Neural cell (in vitro differentiated cells): ENCODE measurements around the gene HS1BP3. TPM values are rescaled to one million over a fixed set of nuclear protein-coding genes. Genes with fewer than 3 reads are reported as not detected.

Experiments used
- H2AFZ ChIP-seq: fragments of 200-600, 300-800 bp; sonication (generic), shearing (Covaris generic); 2 replicates; pipeline ENCODE4 v1.6.0; 2014; ENCODE audit warnings: low read depth, mild to moderate bottlenecking, antibody characterized with exemption, low read length, moderate library complexity
- H3F3A ChIP-seq: fragments of 200-600 bp; shearing (Covaris generic); 2 replicates; pipeline ENCODE4 v1.6.1; 2016; ENCODE audit warnings: mild to moderate bottlenecking, moderate library complexity, mixed read lengths, antibody characterized with exemption, low read length; ENCODE audit not compliant: insufficient read depth, poor library complexity, severe bottlenecking
- H3K27ac ChIP-seq: fragments of 200-600, 300-800 bp; sonication (generic), shearing (Covaris generic); 2 replicates; pipeline ENCODE4 v1.5.1; 2014; ENCODE audit warnings: mild to moderate bottlenecking, low read length, moderate library complexity
- H3K27me3 ChIP-seq: fragments of 300-800, 200-600 bp; sonication (generic), shearing (Covaris generic); 2 replicates; pipeline ENCODE4 v1.6.0; 2014; ENCODE audit warnings: mild to moderate bottlenecking, low read depth, low read length, moderate library complexity; ENCODE audit not compliant: insufficient read depth
- H3K36me3 ChIP-seq: fragments of 300-800, 200-600 bp; sonication (generic), shearing (Covaris generic); 2 replicates; pipeline ENCODE4 v1.5.1; 2014; ENCODE audit warnings: mild to moderate bottlenecking, antibody characterized with exemption, low read length, moderate library complexity; ENCODE audit not compliant: insufficient read depth
- H3K4me2 ChIP-seq: fragments of 300-800, 200-600 bp; sonication (generic), shearing (Covaris generic); 2 replicates; pipeline ENCODE4 v1.6.0; 2014; ENCODE audit warnings: mild to moderate bottlenecking, low read length
- H3K4me3 ChIP-seq: fragments of 300-800, 200-600 bp; sonication (generic), shearing (Covaris generic); 2 replicates; pipeline ENCODE4 v1.5.1; 2014; ENCODE audit warnings: mild to moderate bottlenecking, low read length, moderate library complexity
- H3K79me2 ChIP-seq: fragments of 200-600 bp; shearing (Covaris generic); replicated peaks from 2 replicates; pipeline ENCODE4 v1.6.0; 2014; ENCODE audit warnings: mild to moderate bottlenecking, low read length, moderate library complexity; ENCODE audit not compliant: insufficient read depth
- H3K9ac ChIP-seq: fragments of 300-800, 200-600 bp; sonication (generic), shearing (Covaris generic); 2 replicates; pipeline ENCODE4 v1.6.1; 2016; ENCODE audit warnings: mild to moderate bottlenecking, low read length, mixed read lengths
- H3K9me2 ChIP-seq: fragments of 200-600 bp; shearing (Covaris generic); 2 replicates; pipeline ENCODE4 v1.6.1; 2016; ENCODE audit warnings: mild to moderate bottlenecking, low read length, mixed read lengths; ENCODE audit not compliant: insufficient read depth
- H3K9me3 ChIP-seq: fragments of 200-600, 300-800 bp; sonication (generic), shearing (Covaris generic); 2 replicates; pipeline ENCODE4 v1.6.1; 2016; ENCODE audit warnings: mild to moderate bottlenecking, mixed run types, low read length, moderate library complexity, mixed read lengths
- H4K20me1 ChIP-seq: fragments of 200-600 bp; shearing (Covaris generic); 2 replicates; pipeline ENCODE4 v1.6.1; 2016; ENCODE audit warnings: mild to moderate bottlenecking, mixed run types; ENCODE audit not compliant: insufficient read depth
- CTCF ChIP-seq: fragments of 450-650 bp; IDR thresholded peaks from 2 replicates; pipeline ENCODE4 v1.5.1; 2014; ENCODE audit warnings: antibody characterized with exemption, mild to moderate bottlenecking, moderate library complexity; ENCODE audit not compliant: poor library complexity, severe bottlenecking
- EP300 ChIP-seq: fragments of 450-650 bp; conservative IDR thresholded peaks from 2 replicates; pipeline ENCODE4 v1.6.1; 2014; ENCODE audit warnings: antibody characterized with exemption, mild to moderate bottlenecking, moderate library complexity; ENCODE audit not compliant: poor library complexity, severe bottlenecking
- EZH2 ChIP-seq: fragments of 200-600, 300-800 bp; shearing (Covaris generic), sonication (generic); IDR thresholded peaks from 2 replicates; pipeline ENCODE4 v1.6.1; 2014; ENCODE audit warnings: antibody characterized with exemption, low read length, borderline replicate concordance, mild to moderate bottlenecking; ENCODE audit not compliant: insufficient read depth, poor library complexity, severe bottlenecking
- MXI1 ChIP-seq: fragments of 450-650 bp; conservative IDR thresholded peaks from 2 replicates; pipeline ENCODE4 v1.6.1; 2014; ENCODE audit warnings: antibody characterized with exemption, mild to moderate bottlenecking; ENCODE audit not compliant: poor library complexity, severe bottlenecking
- POLR2AphosphoS5 ChIP-seq: IDR thresholded peaks from 2 replicates; pipeline ENCODE4 v1.6.1; 2012
- RAD21 ChIP-seq: fragments of 450-650 bp; conservative IDR thresholded peaks from 2 replicates; pipeline ENCODE4 v1.6.1; 2014; ENCODE audit warnings: antibody characterized with exemption, mild to moderate bottlenecking, moderate library complexity
- SMC3 ChIP-seq: fragments of 450-650 bp; conservative IDR thresholded peaks from 2 replicates; pipeline ENCODE4 v1.6.1; 2014; ENCODE audit warnings: antibody characterized with exemption, mild to moderate bottlenecking, moderate library complexity; ENCODE audit not compliant: poor library complexity
- TAF1 ChIP-seq: IDR thresholded peaks from 2 replicates; pipeline ENCODE4 v1.6.1; 2012; ENCODE audit warnings: low read depth
- polyA plus RNA-seq: library from polyadenylated mRNA; depleted of rRNA; stranded (reverse); fragments of >200 nt; gene quantifications from 2 replicates; pipeline ENCODE4 v1.2.3, GENCODE V29; 2014
- TF ChIP-seq, protein P1 (sequence below): IDR thresholded peaks from 2 replicates; pipeline ENCODE4 v1.6.1; 2012; ENCODE audit warnings: borderline replicate concordance

HS1BP3 gene
- polyA plus RNA-seq, 1 donor from 2014 or later: 8.9 TPM

GRCh38 chr2:20660506-20661420, 9.9 kb upstream of the HS1BP3 start:
- peaks cover 59% of the 10 kb centered on the region for H3K27me3 ChIP-seq
- no peaks in the 10 kb centered on the region for H3K36me3 ChIP-seq
- no peaks in the 10 kb centered on the region for H3K79me2 ChIP-seq
- no peak overlapping the region for H3K27ac ChIP-seq
- no peaks in the 10 kb centered on the region for H3K9me2 ChIP-seq
- H3K4me2 ChIP-seq: no peak overlapping the region
- H4K20me1 ChIP-seq: no peaks in the 10 kb centered on the region
- no peak overlapping the region for H3K9ac ChIP-seq
- H3K4me3 ChIP-seq: no peak overlapping the region
- no peak overlapping the region for H2AFZ ChIP-seq
- no peaks in the 10 kb centered on the region for H3K9me3 ChIP-seq
- TF ChIP-seq POLR2AphosphoS5 (no peak), EP300 (no peak), TAF1 (no peak), CTCF (no peak), MXI1 (no peak), SMC3 (no peak)
- no peaks in the 10 kb centered on the region for H3F3A ChIP-seq

GRCh38 chr2:20657522-20658235, 6.8 kb upstream of the HS1BP3 start:
- Histone ChIP-seq H3F3A (no peaks in the 10 kb centered on the region), H3K36me3 (no peaks in the 10 kb centered on the region), H2AFZ (no peak overlapping the region), H3K27me3 (peaks cover 29% of the 10 kb centered on the region), H3K9me2 (no peaks in the 10 kb centered on the region), H3K4me2 (no peak overlapping the region), H3K9me3 (no peaks in the 10 kb centered on the region), H4K20me1 (no peaks in the 10 kb centered on the region), H3K4me3 (no peak overlapping the region), H3K27ac (no peak overlapping the region), H3K79me2 (no peaks in the 10 kb centered on the region), H3K9ac (no peak overlapping the region)
- TF ChIP-seq EZH2: no peak
- TF ChIP-seq RAD21: no peak
- no peak for TF ChIP-seq EP300
- TF ChIP-seq, protein P1, sequence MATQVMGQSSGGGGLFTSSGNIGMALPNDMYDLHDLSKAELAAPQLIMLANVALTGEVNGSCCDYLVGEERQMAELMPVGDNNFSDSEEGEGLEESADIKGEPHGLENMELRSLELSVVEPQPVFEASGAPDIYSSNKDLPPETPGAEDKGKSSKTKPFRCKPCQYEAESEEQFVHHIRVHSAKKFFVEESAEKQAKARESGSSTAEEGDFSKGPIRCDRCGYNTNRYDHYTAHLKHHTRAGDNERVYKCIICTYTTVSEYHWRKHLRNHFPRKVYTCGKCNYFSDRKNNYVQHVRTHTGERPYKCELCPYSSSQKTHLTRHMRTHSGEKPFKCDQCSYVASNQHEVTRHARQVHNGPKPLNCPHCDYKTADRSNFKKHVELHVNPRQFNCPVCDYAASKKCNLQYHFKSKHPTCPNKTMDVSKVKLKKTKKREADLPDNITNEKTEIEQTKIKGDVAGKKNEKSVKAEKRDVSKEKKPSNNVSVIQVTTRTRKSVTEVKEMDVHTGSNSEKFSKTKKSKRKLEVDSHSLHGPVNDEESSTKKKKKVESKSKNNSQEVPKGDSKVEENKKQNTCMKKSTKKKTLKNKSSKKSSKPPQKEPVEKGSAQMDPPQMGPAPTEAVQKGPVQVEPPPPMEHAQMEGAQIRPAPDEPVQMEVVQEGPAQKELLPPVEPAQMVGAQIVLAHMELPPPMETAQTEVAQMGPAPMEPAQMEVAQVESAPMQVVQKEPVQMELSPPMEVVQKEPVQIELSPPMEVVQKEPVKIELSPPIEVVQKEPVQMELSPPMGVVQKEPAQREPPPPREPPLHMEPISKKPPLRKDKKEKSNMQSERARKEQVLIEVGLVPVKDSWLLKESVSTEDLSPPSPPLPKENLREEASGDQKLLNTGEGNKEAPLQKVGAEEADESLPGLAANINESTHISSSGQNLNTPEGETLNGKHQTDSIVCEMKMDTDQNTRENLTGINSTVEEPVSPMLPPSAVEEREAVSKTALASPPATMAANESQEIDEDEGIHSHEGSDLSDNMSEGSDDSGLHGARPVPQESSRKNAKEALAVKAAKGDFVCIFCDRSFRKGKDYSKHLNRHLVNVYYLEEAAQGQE: no peak
- no peak for TF ChIP-seq POLR2AphosphoS5
- no peak for TF ChIP-seq CTCF
- no peak for TF ChIP-seq TAF1
- no peak for TF ChIP-seq MXI1
- no peak for TF ChIP-seq SMC3
